Measurements from ENCODE around the gene MACROD2.
"Not testable (repeated sequence)": the region's sequence is repeated elsewhere in the genome, so short reads cannot be mapped to it uniquely, and the experiment has no call there.

The MACROD2 gene

GRCh38 chr20:15799871-15800270 lies 1804.6 kb downstream of the MACROD2 start:
- Histone ChIP-seq H3K4me2 (ENCODE audit: low read length) (no peak overlapping the region), H3K79me2 (no peaks in the 10 kb centered on the region), H3K36me3 (ENCODE audit: control insufficient read depth, insufficient read depth, low read length) (no peaks in the 10 kb centered on the region), H2AFZ (no peak overlapping the region), H3K4me3 (ENCODE audit: low read depth, low read length) (no peak overlapping the region), H3K9me3 (ENCODE audit: control insufficient read depth, low read length) (no peaks in the 10 kb centered on the region), H3K4me1 (no peaks in the 10 kb centered on the region), H3K27me3 (ENCODE audit: control insufficient read depth, insufficient read depth, low read length) (no peaks in the 10 kb centered on the region), H3K9ac (no peak overlapping the region), H3K27ac (no peak overlapping the region)
- TF ChIP-seq CTCF (IDR thresholded peaks at IDR 0.05), result no peak

- H3K4me2 ChIP-seq (ENCODE audit: low read length), result no peak overlapping the region
- H3K27me3 ChIP-seq (ENCODE audit: control insufficient read depth, insufficient read depth, low read length), result no peaks in the 10 kb centered on the region
- no peaks in the 10 kb centered on the region for H3K36me3 ChIP-seq (ENCODE audit: control insufficient read depth, insufficient read depth, low read length)
- H3K9ac ChIP-seq, result no peak overlapping the region
- H3K79me2 ChIP-seq, result no peaks in the 10 kb centered on the region
- no peaks in the 10 kb centered on the region for H3K9me3 ChIP-seq (ENCODE audit: control insufficient read depth, low read length)
- no peak overlapping the region for H3K27ac ChIP-seq
- H3K4me3 ChIP-seq (ENCODE audit: low read depth, low read length), result no peak overlapping the region
- TF ChIP-seq CTCF (IDR thresholded peaks at IDR 0.05), result no peak
- H2AFZ ChIP-seq, result no peak overlapping the region
- no peaks in the 10 kb centered on the region for H3K4me1 ChIP-seq
These were observed 1806.7 kb downstream of the MACROD2 start for GRCh38 chr20:15802020-15802419.

GRCh38 chr20:15805154-15805553 lies 1809.8 kb downstream of the MACROD2 start:
- H3K9me3 ChIP-seq (ENCODE audit: control insufficient read depth, low read length), result no peaks in the 10 kb centered on the region
- H3K79me2 ChIP-seq, result no peaks in the 10 kb centered on the region
- TF ChIP-seq CTCF (IDR thresholded peaks at IDR 0.05), result no peak
- H3K4me3 ChIP-seq (ENCODE audit: low read depth, low read length), result no peak overlapping the region
- H3K36me3 ChIP-seq (ENCODE audit: control insufficient read depth, insufficient read depth, low read length), result no peaks in the 10 kb centered on the region
- no peak overlapping the region for H3K4me2 ChIP-seq (ENCODE audit: low read length)
- no peak overlapping the region for H3K27ac ChIP-seq
- H3K4me1 ChIP-seq, result no peaks in the 10 kb centered on the region
- no peaks in the 10 kb centered on the region for H3K27me3 ChIP-seq (ENCODE audit: control insufficient read depth, insufficient read depth, low read length)
- no peak overlapping the region for H2AFZ ChIP-seq
- no peak overlapping the region for H3K9ac ChIP-seq

GRCh38 chr20:15806105-15806504 lies 1810.8 kb downstream of the MACROD2 start:
- Histone ChIP-seq H3K27me3 (ENCODE audit: control insufficient read depth, insufficient read depth, low read length) (no peaks in the 10 kb centered on the region), H3K27ac (no peak overlapping the region), H3K9ac (no peak overlapping the region), H3K4me1 (no peaks in the 10 kb centered on the region), H3K36me3 (ENCODE audit: control insufficient read depth, insufficient read depth, low read length) (no peaks in the 10 kb centered on the region), H3K4me2 (ENCODE audit: low read length) (no peak overlapping the region), H3K4me3 (ENCODE audit: low read depth, low read length) (no peak overlapping the region), H3K9me3 (ENCODE audit: control insufficient read depth, low read length) (no peaks in the 10 kb centered on the region), H3K79me2 (no peaks in the 10 kb centered on the region), H2AFZ (no peak overlapping the region)
- TF ChIP-seq CTCF (IDR thresholded peaks at IDR 0.05), result no peak

- no peaks in the 10 kb centered on the region for H3K36me3 ChIP-seq (ENCODE audit: control insufficient read depth, insufficient read depth, low read length)
- no peak for TF ChIP-seq CTCF (IDR thresholded peaks at IDR 0.05)
- H3K9ac ChIP-seq, result no peak overlapping the region
- no peaks in the 10 kb centered on the region for H3K27me3 ChIP-seq (ENCODE audit: control insufficient read depth, insufficient read depth, low read length)
- H3K4me2 ChIP-seq (ENCODE audit: low read length), result no peak overlapping the region
- no peaks in the 10 kb centered on the region for H3K79me2 ChIP-seq
- no peak overlapping the region for H3K4me3 ChIP-seq (ENCODE audit: low read depth, low read length)
- no peaks in the 10 kb centered on the region for H3K9me3 ChIP-seq (ENCODE audit: control insufficient read depth, low read length)
- no peaks in the 10 kb centered on the region for H3K4me1 ChIP-seq
- no peak overlapping the region for H2AFZ ChIP-seq
- H3K27ac ChIP-seq, result no peak overlapping the region
These were observed 1812.0 kb downstream of the MACROD2 start for GRCh38 chr20:15807271-15807670.

GRCh38 chr20:15807771-15808170 lies 1812.5 kb downstream of the MACROD2 start:
- not testable (repeated sequence) for H3K9me3 ChIP-seq (ENCODE audit: control insufficient read depth, low read length); H3K4me3 ChIP-seq (ENCODE audit: low read depth, low read length); H3K4me1 ChIP-seq; H3K4me2 ChIP-seq (ENCODE audit: low read length); H3K27ac ChIP-seq; H3K36me3 ChIP-seq (ENCODE audit: control insufficient read depth, insufficient read depth, low read length); H3K9ac ChIP-seq; H2AFZ ChIP-seq; H3K27me3 ChIP-seq (ENCODE audit: control insufficient read depth, insufficient read depth, low read length); H3K79me2 ChIP-seq

Measured in parathyroid adenoma (tissue), 2 donors.